ENCODE measurements around the gene KIAA1191. TPM values are rescaled to one million over a fixed set of nuclear protein-coding genes. Genes with fewer than 3 reads are reported as not detected.

KIAA1191 gene
- total RNA-seq, 1 donor from 2014 or later: 109 TPM

Small RNA genes lying within 50 kb of the gene (microRNA-seq; reads per million reads assigned to microRNA genes)
- gene MIR1271 (ENCODE audit: borderline number of aligned reads, unreplicated experiment): 6.6 reads per million, percentile 6 among the genes with 10 or more reads in this experiment

Other genes with a start within 250 kb of the KIAA1191 start
- gene SIMC1, start 123.3 kb downstream of the KIAA1191 start, total RNA-seq: 33.0 and 35.7 TPM in 2 replicates
- gene ARL10, start 3.7 kb upstream of the KIAA1191 start, total RNA-seq: 24.5 and 29.5 TPM in 2 replicates
- 21.9 and 26.4 TPM in 2 replicates for gene NOP16, start 26.8 kb upstream of the KIAA1191 start, total RNA-seq
- 88.0 and 96.8 TPM in 2 replicates for gene HIGD2A, start 27.0 kb upstream of the KIAA1191 start, total RNA-seq
- 27.9 and 29.1 TPM in 2 replicates for gene CLTB, start 54.8 kb upstream of the KIAA1191 start, total RNA-seq
- gene FAF2, start 86.6 kb upstream of the KIAA1191 start, total RNA-seq: 53.6 and 54.6 TPM in 2 replicates
- gene RNF44, start 175.6 kb upstream of the KIAA1191 start, total RNA-seq: 153 and 156 TPM in 2 replicates
- 1.5 and 1.6 TPM in 2 replicates for gene CDHR2, start 187.6 kb upstream of the KIAA1191 start, total RNA-seq
- 5.9 TPM in 2 replicates for gene GPRIN1, start 248.4 kb upstream of the KIAA1191 start, total RNA-seq

All from progenitor cell of endocrine pancreas (in vitro differentiated cells).